LNCaP clone FGC (cell line): Measurements from ENCODE around the gene VGF.
"Not testable (repeated sequence)": the region's sequence is repeated elsewhere in the genome, so short reads cannot be mapped to it uniquely, and the experiment has no call there.

ENCODE experiments used
- DNase-seq: peaks from one replicate; pipeline ENCODE4 v3.0.0-alpha.2; 2011; ENCODE audit warnings: low read depth
- H3K4me3 ChIP-seq: 2 replicates; pipeline ENCODE4 v1.5.1; 2011; ENCODE audit warnings: mild to moderate bottlenecking, low read depth, low read length, control low read depth
- CTCF ChIP-seq: IDR thresholded peaks from 2 replicates; pipeline ENCODE4 v1.5.1; 2012; ENCODE audit warnings: mild to moderate bottlenecking; ENCODE audit not compliant: control insufficient read depth, insufficient read depth; ENCODE audit errors: extremely low read depth

VGF gene

GRCh38 chr7:101140746-101141382, 24.5 kb downstream of the VGF start:
- H3K4me3 ChIP-seq: no peak overlapping the region
- no peak for TF ChIP-seq CTCF
- no peak for DNase-seq

GRCh38 chr7:101140339-101140699, 25.1 kb downstream of the VGF start:
- TF ChIP-seq CTCF: no peak
- no peak for DNase-seq
- H3K4me3 ChIP-seq: no peak overlapping the region

GRCh38 chr7:101138213-101138870, 27.0 kb downstream of the VGF start:
- H3K4me3 ChIP-seq: no peak overlapping the region
- DNase-seq: no peak
- TF ChIP-seq CTCF: peak; percentile 48

- no peak for DNase-seq
- H3K4me3 ChIP-seq: no peak overlapping the region
- TF ChIP-seq CTCF: no peak
Measured at GRCh38 chr7:101137651-101138212, 27.6 kb downstream of the VGF start.

- TF ChIP-seq CTCF: no peak
- no peak overlapping the region for H3K4me3 ChIP-seq
- no peak for DNase-seq
Measured at GRCh38 chr7:101134399-101134980, 30.9 kb downstream of the VGF start.

- DNase-seq: no peak
- H3K4me3 ChIP-seq: no peak overlapping the region
- TF ChIP-seq CTCF: no peak
Measured at GRCh38 chr7:101133621-101134398, 31.6 kb downstream of the VGF start.

GRCh38 chr7:101132626-101133600, 32.5 kb downstream of the VGF start:
- not testable (repeated sequence) for H3K4me3 ChIP-seq, DNase-seq
